Suprapubic skin (tissue), 3 donors: ENCODE data around the gene RBMS3.

Experiments
- CTCF ChIP-seq, 2 donors: fragments of 200-600 bp in 1 of 2; fragments of 450-650 bp in 1 of 2; sonication (generic) in 1 of 2; IDR thresholded peaks; one replicate each; pipeline ENCODE4 v1.5.1; 2016 to 2019; ENCODE audit warnings: antibody characterized with exemption in 2 of 2, mild to moderate bottlenecking in 1 of 2, moderate library complexity in 1 of 2
- EP300 ChIP-seq: sonication (generic); formaldehyde crosslinking; IDR thresholded peaks from one replicate; pipeline ENCODE4 v1.6.1; 2017; ENCODE audit warnings: antibody characterized with exemption
- POLR2A ChIP-seq, 2 donors: fragments of 450-650 bp; IDR thresholded peaks; one replicate each; pipeline ENCODE4 v1.6.1; 2017; ENCODE audit warnings: antibody characterized with exemption in 2 of 2, mild to moderate bottlenecking in 2 of 2, moderate library complexity in 2 of 2

GRCh38 chr3:29516164-29516563, 235.3 kb downstream of the RBMS3 start:
- TF ChIP-seq CTCF (IDR thresholded peaks at IDR 0.05) (no peak), POLR2A (IDR thresholded peaks at IDR 0.05) (no peak), EP300 (no peak)
